Mesothelial cell of epicardium (in vitro differentiated cells): ENCODE data around the gene PDGFC. TPM values are rescaled to one million over a fixed set of nuclear protein-coding genes. Genes with fewer than 3 reads are reported as not detected.

ENCODE experiments used
- DNase-seq, 2 experiments: peaks; one replicate each; pipeline ENCODE4 v3.0.0; 2021; ENCODE audit warnings: low spot score in 2 of 2; ENCODE audit not compliant: unreplicated experiment in 2 of 2
- H3K27ac Mint-ChIP-seq: 2 replicates; pipeline ENCODE4 v1.8.0; 2021; ENCODE audit warnings: mixed read lengths
- H3K27me3 Mint-ChIP-seq: 2 replicates; pipeline ENCODE4 v1.8.0; 2021; ENCODE audit warnings: low read depth, mixed read lengths
- H3K36me3 Mint-ChIP-seq: 2 replicates; pipeline ENCODE4 v1.8.0; 2021; ENCODE audit warnings: mixed read lengths
- H3K4me1 Mint-ChIP-seq: 2 replicates; pipeline ENCODE4 v1.8.0; 2021; ENCODE audit warnings: mixed read lengths
- H3K4me3 Mint-ChIP-seq: 2 replicates; pipeline ENCODE4 v1.8.0; 2021; ENCODE audit warnings: mild to moderate bottlenecking, moderate library complexity, mixed read lengths
- H3K9me3 Mint-ChIP-seq: 2 replicates; pipeline ENCODE4 v1.8.0; 2021; ENCODE audit warnings: mixed read lengths
- total RNA-seq: library from RNA; stranded (reverse); gene quantifications from 3 replicates; pipeline ENCODE4 v1.2.1, GENCODE V29; 2021
- TF ChIP-seq, protein P1 (sequence below): fragments of 200-600 bp; sonication (generic); IDR thresholded peaks from one replicate; pipeline ENCODE4 v1.5.0; 2021; ENCODE audit warnings: antibody characterized with exemption; ENCODE audit not compliant: unreplicated experiment

Gene PDGFC
- total RNA-seq, 1 donor from 2014 or later, result 83.5 TPM

DNA sequence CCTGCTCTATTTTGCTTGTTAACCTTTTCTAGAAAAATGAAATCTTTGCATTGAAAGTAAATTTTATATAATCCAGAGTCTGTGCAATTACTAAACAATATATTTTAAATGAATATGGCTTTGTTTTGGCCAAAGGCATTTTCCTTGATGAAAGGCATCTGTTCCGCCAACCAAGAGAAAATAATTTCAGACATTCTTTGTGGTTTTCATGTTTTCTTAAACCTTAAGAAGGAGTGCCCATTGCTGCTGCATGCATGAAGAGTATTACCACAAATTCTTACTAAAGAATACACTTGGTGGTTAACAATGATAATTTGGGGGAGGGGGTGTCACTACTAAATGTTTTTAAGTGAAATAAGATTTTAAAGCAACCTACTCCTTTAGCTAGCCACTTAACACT is 2.7 kb upstream of the PDGFC start:
- Mint-ChIP-seq H3K4me3 (no peak overlapping the region), H3K36me3 (no peaks in the 10 kb centered on the region), H3K27ac (peak overlapping the region; percentile 77), H3K4me1 (peaks cover 65% of the 10 kb centered on the region), H3K27me3 (no peaks in the 10 kb centered on the region), H3K9me3 (no peaks in the 10 kb centered on the region)
- DNase-seq, result no peak
- TF ChIP-seq, protein P1, sequence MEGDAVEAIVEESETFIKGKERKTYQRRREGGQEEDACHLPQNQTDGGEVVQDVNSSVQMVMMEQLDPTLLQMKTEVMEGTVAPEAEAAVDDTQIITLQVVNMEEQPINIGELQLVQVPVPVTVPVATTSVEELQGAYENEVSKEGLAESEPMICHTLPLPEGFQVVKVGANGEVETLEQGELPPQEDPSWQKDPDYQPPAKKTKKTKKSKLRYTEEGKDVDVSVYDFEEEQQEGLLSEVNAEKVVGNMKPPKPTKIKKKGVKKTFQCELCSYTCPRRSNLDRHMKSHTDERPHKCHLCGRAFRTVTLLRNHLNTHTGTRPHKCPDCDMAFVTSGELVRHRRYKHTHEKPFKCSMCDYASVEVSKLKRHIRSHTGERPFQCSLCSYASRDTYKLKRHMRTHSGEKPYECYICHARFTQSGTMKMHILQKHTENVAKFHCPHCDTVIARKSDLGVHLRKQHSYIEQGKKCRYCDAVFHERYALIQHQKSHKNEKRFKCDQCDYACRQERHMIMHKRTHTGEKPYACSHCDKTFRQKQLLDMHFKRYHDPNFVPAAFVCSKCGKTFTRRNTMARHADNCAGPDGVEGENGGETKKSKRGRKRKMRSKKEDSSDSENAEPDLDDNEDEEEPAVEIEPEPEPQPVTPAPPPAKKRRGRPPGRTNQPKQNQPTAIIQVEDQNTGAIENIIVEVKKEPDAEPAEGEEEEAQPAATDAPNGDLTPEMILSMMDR, result no peak

DNA sequence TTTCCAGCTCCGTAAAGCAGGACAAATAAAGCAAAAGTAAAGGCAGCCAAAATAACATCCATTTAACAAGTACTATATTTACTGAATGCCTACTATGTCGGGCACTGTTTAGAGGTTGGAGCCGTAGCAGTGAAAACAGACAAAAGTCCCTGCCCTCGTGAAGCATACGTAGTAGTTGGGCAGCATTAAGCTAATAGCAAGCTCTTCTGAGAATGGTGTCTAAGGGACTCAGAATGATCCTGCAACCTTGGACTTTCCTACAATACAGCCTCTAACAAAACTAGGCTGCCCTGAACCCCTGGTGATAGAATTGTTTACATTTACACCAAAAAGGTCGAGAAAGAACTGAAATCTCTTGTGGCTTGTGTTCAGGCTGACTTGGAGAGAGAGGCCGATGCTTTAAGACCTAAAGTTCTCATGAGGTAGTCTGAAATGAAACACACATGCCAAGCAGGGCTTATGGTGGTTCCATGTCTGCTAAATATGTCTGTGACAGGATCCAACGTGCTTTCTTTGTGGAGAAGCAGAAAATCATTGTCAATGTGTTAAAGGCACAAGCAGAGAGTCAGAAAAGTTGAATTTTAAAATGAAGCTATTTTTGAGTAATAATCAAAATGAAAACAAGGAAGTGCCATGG is 898 bp upstream of the PDGFC start:
- Mint-ChIP-seq H3K27me3 (no peaks in the 10 kb centered on the region), H3K36me3 (no peaks in the 10 kb centered on the region), H3K9me3 (no peaks in the 10 kb centered on the region), H3K27ac (peak overlapping the region; percentile 81), H3K4me3 (peak overlapping the region; percentile 64), H3K4me1 (peaks cover 72% of the 10 kb centered on the region)
- TF ChIP-seq, protein P1, result no peak
- no peak for DNase-seq

DNA sequence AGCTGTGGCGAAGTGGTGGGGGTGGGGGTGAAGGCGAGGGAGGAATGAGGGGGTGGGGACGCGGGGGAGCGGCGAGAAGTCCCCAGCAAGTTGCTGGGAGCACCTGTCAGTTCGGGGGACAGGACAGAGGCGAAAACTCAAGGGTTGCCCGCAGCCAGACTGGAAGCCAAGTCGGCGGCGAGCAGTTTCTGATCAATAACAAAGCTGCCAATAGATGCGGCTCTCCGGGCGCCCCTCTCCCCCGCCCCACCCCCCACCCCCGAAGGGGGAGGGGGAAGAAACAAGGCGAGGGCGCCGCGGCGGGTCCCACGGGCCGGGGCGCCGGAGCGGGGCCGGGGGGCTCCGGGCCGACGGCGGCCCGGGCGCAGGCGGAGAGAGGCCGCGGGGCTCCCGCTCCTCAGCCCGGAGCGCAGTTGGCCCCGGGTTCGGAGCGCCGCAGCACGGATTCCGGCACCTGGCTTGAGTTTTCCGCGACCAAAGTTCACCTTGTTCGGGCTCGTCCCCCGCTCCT is 379 bp downstream of the PDGFC start:
- Mint-ChIP-seq H3K27ac (peak overlapping the region; percentile 91), H3K4me3 (peak overlapping the region; percentile 91), H3K9me3 (no peaks in the 10 kb centered on the region), H3K4me1 (peaks cover 72% of the 10 kb centered on the region), H3K36me3 (no peaks in the 10 kb centered on the region), H3K27me3 (no peaks in the 10 kb centered on the region)
- DNase-seq, result peak; percentile 21 to 48
- TF ChIP-seq, protein P1, result no peak

DNA sequence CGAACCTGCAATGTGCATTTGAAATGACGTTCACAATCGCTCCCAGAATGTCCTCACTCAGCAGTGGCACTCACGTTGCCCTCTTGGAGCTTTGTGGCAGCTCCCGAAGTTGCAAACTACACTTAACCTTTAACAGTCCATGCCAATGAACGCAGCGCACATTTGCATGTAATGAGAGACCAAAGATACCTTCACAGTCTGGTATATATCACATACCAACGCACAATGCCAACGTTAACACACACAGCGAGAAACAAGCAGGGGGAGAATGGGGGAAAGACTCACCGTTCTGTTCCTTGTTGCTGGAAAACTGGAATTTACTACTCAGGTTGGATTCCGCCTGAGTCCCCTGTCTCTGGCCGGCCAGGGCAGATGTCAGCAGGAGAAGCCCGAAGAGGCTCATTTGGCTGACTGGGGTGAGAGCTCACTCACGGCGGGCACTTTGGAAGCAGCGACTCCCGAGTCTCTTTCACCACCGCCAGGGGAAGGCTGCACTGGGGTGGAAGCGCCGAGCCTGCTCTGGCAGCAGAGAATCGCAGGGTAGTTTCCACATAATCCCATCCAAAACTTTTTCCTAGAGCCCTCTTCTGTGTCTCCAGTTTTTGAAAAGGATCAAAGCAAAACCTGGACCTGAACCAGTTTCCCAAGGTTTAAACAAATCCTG is 966 bp downstream of the PDGFC start:
- Mint-ChIP-seq H3K36me3 (no peaks in the 10 kb centered on the region), H3K27me3 (no peaks in the 10 kb centered on the region), H3K9me3 (no peaks in the 10 kb centered on the region), H3K27ac (peak overlapping the region; percentile 91), H3K4me3 (peak overlapping the region; percentile 91), H3K4me1 (peaks cover 70% of the 10 kb centered on the region)
- DNase-seq, result peak; percentile 37 to 66
- TF ChIP-seq, protein P1, result peak; percentile 44

DNA sequence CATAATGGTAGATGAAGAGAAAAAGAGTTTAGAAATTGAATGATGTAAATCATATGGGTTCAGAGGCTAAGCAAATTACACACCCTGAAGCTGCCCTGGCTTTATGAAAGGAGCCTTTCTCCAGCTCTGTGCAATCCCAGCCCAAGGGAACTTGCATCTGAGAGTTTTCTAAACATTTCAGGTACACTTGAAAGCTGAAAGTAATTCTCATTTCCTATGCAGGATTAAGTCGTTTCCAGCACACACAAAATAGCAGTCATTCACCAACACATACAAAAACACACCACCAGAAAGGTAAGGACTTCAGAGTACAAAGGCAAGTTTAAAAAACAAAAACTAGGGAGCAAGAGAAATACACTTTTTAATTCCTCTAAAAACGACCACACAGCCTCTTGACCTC is 1.7 kb downstream of the PDGFC start:
- H3K27me3 Mint-ChIP-seq, result no peaks in the 10 kb centered on the region
- DNase-seq, result no peak
- peak overlapping the region; percentile 91 for H3K27ac Mint-ChIP-seq
- H3K9me3 Mint-ChIP-seq, result no peaks in the 10 kb centered on the region
- TF ChIP-seq, protein P1, result no peak
- H3K4me3 Mint-ChIP-seq, result peak overlapping the region; percentile 91
- no peaks in the 10 kb centered on the region for H3K36me3 Mint-ChIP-seq
- peaks cover 65% of the 10 kb centered on the region for H3K4me1 Mint-ChIP-seq
